ENCODE data around the gene RPGRIP1.

- TF ChIP-seq CTCF (conservative IDR thresholded peaks at IDR 0.05; ENCODE audit: low read depth, low read length): no peak
- no peak for TF ChIP-seq FOS (IDR thresholded peaks at IDR 0.05; ENCODE audit: low read depth, low read length)
- no peak for TF ChIP-seq POLR2A (IDR thresholded peaks at IDR 0.05; ENCODE audit: low read depth, low read length)
- TF ChIP-seq USF2 (IDR thresholded peaks at IDR 0.05; ENCODE audit: low read depth, low read length): no peak
- TF ChIP-seq MAFK (IDR thresholded peaks at IDR 0.05; ENCODE audit: low read depth, low read length): no peak
- TF ChIP-seq RAD21 (IDR thresholded peaks at IDR 0.05; ENCODE audit: low read length): no peak
- TF ChIP-seq CHD1 (IDR thresholded peaks at IDR 0.05; ENCODE audit: low read depth, low read length): no peak
- peak; percentile 71 for TF ChIP-seq CEBPB (IDR thresholded peaks at IDR 0.05; ENCODE audit: low read depth, low read length)
- no peak for TF ChIP-seq SMC3 (IDR thresholded peaks at IDR 0.05; ENCODE audit: low read depth, low read length)
- TF ChIP-seq NFE2L2 (IDR thresholded peaks at IDR 0.05; ENCODE audit: low read depth, low read length): no peak
- TF ChIP-seq RCOR1 (IDR thresholded peaks at IDR 0.05; ENCODE audit: insufficient replicate concordance, low read length): no peak
- no peak for TF ChIP-seq MAZ (IDR thresholded peaks at IDR 0.05; ENCODE audit: borderline replicate concordance, low read depth, low read length)
- TF ChIP-seq BHLHE40 (IDR thresholded peaks at IDR 0.05; ENCODE audit: low read depth, low read length): no peak
- no peak for TF ChIP-seq MXI1 (IDR thresholded peaks at IDR 0.05; ENCODE audit: borderline replicate concordance, low read depth, low read length)
These were observed 48.7 kb upstream of the RPGRIP1 start for GRCh38 chr14:21231020-21231652.

All from IMR-90 (cell line).